DOHH2 (cell line): ENCODE measurements around the gene DSE.

Source experiments
- EZH2phosphoT487 ChIP-seq: fragments of 200-600 bp; sonication (generic); IDR thresholded peaks from 2 replicates; pipeline ENCODE4 v1.6.1; 2017; ENCODE audit warnings: borderline replicate concordance, mild to moderate bottlenecking, antibody characterized with exemption, low read length, moderate library complexity, mixed read lengths
- TF ChIP-seq, protein P1 (sequence below): fragments of 200-600 bp; sonication (generic); IDR thresholded peaks from one replicate; pipeline ENCODE4 v1.5.1; 2014; ENCODE audit warnings: antibody characterized with exemption, mild to moderate bottlenecking, low read depth, low read length; ENCODE audit not compliant: poor library complexity, severe bottlenecking

GRCh38 chr6:116396441-116396840 lies 25.7 kb downstream of the DSE start:
- TF ChIP-seq, protein P1, sequence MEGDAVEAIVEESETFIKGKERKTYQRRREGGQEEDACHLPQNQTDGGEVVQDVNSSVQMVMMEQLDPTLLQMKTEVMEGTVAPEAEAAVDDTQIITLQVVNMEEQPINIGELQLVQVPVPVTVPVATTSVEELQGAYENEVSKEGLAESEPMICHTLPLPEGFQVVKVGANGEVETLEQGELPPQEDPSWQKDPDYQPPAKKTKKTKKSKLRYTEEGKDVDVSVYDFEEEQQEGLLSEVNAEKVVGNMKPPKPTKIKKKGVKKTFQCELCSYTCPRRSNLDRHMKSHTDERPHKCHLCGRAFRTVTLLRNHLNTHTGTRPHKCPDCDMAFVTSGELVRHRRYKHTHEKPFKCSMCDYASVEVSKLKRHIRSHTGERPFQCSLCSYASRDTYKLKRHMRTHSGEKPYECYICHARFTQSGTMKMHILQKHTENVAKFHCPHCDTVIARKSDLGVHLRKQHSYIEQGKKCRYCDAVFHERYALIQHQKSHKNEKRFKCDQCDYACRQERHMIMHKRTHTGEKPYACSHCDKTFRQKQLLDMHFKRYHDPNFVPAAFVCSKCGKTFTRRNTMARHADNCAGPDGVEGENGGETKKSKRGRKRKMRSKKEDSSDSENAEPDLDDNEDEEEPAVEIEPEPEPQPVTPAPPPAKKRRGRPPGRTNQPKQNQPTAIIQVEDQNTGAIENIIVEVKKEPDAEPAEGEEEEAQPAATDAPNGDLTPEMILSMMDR, result no peak
- no peak for TF ChIP-seq EZH2phosphoT487
